IPS-18a (cell line): ENCODE data around the gene HEXD.

Experiments
- H3K27ac ChIP-seq: one replicate; pipeline ENCODE4 v1.5.1; 2013; ENCODE audit warnings: low read length
- H3K27me3 ChIP-seq: one replicate; pipeline ENCODE4 v1.6.1; 2013; ENCODE audit warnings: mild to moderate bottlenecking, low read length; ENCODE audit not compliant: control insufficient read depth, insufficient read depth
- H3K36me3 ChIP-seq: one replicate; pipeline ENCODE4 v1.6.1; 2013; ENCODE audit warnings: low read depth, low read length; ENCODE audit not compliant: control insufficient read depth
- H3K4me1 ChIP-seq: one replicate; pipeline ENCODE4 v1.6.1; 2013; ENCODE audit warnings: low read depth, low read length; ENCODE audit not compliant: control insufficient read depth
- H3K4me3 ChIP-seq: one replicate; pipeline ENCODE4 v1.5.1; 2013; ENCODE audit warnings: low read length
- H3K9ac ChIP-seq: one replicate; pipeline ENCODE4 v1.6.1; 2013; ENCODE audit warnings: mild to moderate bottlenecking, low read length, moderate library complexity
- H3K9me3 ChIP-seq: one replicate; pipeline ENCODE4 v1.6.1; 2013; ENCODE audit warnings: low read depth, low read length; ENCODE audit not compliant: control insufficient read depth

Gene HEXD

DNA sequence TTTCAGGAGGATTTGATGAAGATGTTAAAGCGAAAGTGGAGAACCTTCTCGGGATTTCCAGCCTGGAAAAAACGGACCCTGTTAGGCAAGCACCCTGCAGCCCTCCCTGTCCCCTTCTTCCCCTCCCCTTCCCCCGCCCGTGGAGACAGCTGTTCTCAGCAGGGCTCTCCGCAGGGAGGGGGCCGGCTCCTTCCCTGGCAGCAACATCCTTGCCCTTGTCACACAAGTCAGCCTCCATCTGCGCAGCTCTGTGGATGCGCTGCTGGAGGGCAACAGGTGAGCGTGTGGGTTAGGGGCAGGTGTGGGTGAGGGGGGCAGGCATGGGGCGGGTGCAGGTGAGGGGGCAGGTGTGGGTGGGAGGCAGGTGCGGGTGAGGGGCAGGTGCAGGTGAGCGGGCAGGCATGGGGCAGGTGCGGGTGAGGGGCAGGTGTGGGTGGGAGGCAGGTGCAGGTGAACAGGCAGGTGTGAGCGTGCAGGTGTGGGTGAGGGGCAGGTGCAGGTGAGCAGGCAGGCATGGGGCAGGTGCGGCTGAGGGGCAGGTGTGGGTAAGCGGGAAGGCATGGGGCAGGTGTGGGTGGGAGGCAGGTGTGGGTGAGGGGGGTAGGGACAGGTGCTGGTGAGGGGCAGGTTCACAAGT is 23.0 kb downstream of the HEXD start:
- H3K27me3 ChIP-seq = no peaks in the 10 kb centered on the region
- H3K4me3 ChIP-seq = no peak overlapping the region
- H3K27ac ChIP-seq = no peak overlapping the region
- H3K9ac ChIP-seq = no peak overlapping the region
- no peaks in the 10 kb centered on the region for H3K4me1 ChIP-seq
- no peaks in the 10 kb centered on the region for H3K9me3 ChIP-seq
- peaks cover 9% of the 10 kb centered on the region for H3K36me3 ChIP-seq

DNA sequence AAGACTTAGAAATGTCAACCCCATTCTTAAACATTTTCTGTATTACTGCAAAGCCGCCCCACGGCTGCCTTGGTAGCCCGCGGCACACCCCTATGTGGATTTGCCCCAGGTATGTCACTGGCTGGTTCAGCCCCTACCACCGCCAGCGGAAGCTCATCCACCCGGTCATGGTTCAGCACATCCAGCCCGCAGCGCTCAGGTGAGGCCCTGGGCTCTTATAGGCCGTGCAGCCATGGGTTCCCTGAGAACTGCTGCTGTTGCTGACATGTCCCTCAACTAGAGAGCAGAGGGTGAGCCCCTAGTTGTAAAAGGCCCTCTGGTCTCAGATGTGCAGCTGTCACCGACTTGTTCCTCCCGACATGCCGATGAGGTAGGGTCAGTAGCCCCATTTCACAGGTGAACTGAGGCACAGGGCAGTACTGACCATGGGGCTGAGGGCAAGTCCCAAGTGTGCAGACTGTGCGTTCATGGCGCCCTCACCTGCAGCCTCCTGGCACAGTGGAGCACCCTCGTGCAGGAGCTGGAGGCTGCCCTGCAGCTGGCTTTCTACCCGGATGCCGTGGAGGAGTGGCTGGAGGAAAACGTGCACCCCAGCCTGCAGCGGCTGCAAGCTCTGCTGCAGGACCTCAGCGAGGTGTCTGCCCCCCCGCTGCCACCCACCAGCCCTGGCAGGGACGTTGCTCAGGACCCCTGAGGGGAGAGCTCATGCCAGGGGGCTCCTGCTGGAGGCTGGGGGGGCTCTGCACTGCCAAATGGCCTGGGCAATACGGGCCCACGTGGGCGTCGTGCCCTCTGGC is 23.7 kb downstream of the HEXD start:
- H3K4me3 ChIP-seq = no peak overlapping the region
- no peak overlapping the region for H3K9ac ChIP-seq
- H3K9me3 ChIP-seq = no peaks in the 10 kb centered on the region
- H3K4me1 ChIP-seq = no peaks in the 10 kb centered on the region
- no peak overlapping the region for H3K27ac ChIP-seq
- H3K36me3 ChIP-seq = peaks cover 4% of the 10 kb centered on the region
- no peaks in the 10 kb centered on the region for H3K27me3 ChIP-seq

DNA sequence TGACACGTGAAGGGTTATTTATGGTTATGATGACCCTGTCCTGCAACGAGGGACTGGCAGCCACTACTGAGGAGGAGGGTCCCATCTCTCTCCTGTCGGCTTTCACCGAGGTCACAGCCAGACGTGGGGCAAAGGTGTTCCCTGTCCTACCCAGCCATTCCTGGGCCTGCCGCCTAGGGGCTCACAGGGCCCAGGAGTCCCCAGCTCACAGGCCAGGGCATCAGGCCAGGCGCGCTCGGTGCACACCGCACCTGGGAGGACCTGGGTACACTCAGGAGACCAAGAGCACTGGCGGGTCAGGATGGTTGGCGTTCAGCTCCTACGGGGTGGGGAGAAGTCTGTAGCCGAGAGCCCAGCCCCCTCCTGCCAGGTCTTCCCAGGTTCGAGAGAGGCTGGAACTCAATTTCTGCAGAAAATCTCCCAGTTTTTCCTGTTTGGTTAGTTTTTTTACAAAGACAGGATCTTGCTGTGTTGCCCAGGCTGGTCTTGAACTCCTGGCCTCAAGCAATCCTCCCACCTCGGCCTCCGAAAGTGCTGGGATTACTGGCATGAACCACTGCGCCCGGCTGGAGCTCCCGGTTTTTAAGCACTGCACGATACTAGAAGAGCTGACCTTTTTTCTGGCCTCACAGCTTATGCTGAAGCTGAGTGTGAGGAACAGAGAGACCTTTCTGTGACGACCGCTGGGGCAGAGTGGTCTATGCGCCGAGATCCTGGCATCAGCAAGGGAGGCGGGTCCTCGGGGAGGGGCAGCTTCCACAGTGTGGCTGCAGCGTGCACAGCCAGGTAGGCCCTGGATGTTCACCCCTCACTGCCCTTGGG is 24.7 kb downstream of the HEXD start:
- H3K4me3 ChIP-seq = no peak overlapping the region

DNA sequence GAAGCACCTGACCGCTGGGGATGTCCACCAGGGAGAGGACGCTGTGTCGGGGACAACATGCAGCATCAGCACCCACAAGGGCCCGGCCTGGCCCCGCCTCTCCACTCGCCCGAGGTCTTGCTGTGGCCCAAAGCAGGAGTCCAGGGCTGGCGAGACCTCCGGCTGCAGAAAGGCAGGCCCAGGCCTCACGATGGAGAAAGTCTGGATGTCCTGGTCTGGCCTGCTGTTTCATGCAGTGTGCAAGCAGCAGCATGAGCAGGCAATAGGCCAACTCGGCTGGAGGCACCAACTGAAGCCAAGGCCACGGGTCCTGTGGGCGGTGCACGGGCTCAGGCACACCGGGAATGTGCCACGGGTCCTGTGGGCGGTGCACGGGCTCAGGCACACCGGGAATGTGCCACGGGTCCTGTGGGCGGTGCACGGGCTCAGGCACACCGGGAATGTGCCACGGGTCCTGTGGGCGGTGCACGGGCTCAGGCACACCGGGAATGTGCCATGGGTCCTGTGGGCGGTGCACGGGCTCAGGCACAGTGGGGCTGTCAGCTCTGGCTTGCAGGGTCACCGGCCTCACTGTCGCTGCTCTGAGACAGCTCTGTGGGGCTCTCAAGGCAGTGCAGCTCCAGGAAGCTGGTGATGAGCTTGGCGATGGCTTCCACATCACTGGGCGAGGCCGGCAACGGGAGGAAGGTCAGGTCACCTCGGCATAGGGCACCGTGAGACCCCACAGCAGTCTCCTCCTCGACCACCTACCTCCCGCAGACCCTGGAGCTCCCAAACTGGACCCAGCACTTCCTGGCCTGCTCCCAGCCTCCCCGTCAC is 25.5 kb downstream of the HEXD start:
- no peak overlapping the region for H3K9ac ChIP-seq
- no peak overlapping the region for H3K27ac ChIP-seq
- peaks cover 4% of the 10 kb centered on the region for H3K36me3 ChIP-seq
- H3K9me3 ChIP-seq = no peaks in the 10 kb centered on the region
- no peak overlapping the region for H3K4me3 ChIP-seq
- no peaks in the 10 kb centered on the region for H3K4me1 ChIP-seq
- H3K27me3 ChIP-seq = no peaks in the 10 kb centered on the region

More for the DNA sequence above, 24.7 kb downstream of the HEXD start:
- Histone ChIP-seq H3K9me3 (no peaks in the 10 kb centered on the region), H3K27ac (no peak overlapping the region), H3K4me1 (no peaks in the 10 kb centered on the region), H3K36me3 (peaks cover 4% of the 10 kb centered on the region), H3K27me3 (no peaks in the 10 kb centered on the region), H3K9ac (no peak overlapping the region)

GRCh38 chr17:82444284-82444893 is 26.2 kb downstream of the HEXD start:
- H3K36me3 ChIP-seq = peaks cover 4% of the 10 kb centered on the region
- H3K27me3 ChIP-seq = no peaks in the 10 kb centered on the region
- H3K9me3 ChIP-seq = no peaks in the 10 kb centered on the region
- H3K4me1 ChIP-seq = no peaks in the 10 kb centered on the region
- no peak overlapping the region for H3K9ac ChIP-seq
- no peak overlapping the region for H3K4me3 ChIP-seq
- no peak overlapping the region for H3K27ac ChIP-seq

DNA sequence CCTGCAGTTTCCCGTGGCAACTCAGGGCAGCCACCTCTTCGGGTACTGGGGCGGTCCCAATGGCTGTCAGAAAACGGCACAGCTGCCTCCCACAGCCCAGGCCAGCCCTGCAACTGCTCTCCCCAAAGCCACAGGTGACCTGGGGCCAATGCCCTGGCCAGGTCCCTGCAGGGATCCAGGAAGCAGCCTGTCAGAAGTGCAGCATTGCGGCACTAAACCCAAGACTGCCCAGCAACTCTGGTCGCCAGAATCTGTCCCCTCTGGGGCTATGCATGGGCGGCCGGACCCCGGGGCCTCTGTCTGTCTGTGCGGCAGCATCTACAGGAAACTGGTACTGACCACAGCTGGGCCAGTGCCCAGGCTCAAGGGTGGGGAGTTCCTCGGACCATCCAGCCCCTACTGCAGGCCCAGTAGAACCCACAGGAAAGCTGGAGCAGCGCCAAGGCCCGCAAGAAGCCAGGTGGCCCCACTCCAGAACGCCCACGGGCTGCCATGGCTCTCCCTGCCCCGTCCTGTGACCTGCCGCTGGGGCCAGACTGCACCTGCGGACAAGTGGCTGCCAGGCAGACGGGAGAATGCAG is 26.9 kb downstream of the HEXD start:
- H3K9me3 ChIP-seq = no peaks in the 10 kb centered on the region
- no peak overlapping the region for H3K27ac ChIP-seq
- H3K36me3 ChIP-seq = peaks cover 4% of the 10 kb centered on the region
- no peak overlapping the region for H3K4me3 ChIP-seq
- H3K27me3 ChIP-seq = no peaks in the 10 kb centered on the region
- no peak overlapping the region for H3K9ac ChIP-seq
- H3K4me1 ChIP-seq = no peaks in the 10 kb centered on the region

DNA sequence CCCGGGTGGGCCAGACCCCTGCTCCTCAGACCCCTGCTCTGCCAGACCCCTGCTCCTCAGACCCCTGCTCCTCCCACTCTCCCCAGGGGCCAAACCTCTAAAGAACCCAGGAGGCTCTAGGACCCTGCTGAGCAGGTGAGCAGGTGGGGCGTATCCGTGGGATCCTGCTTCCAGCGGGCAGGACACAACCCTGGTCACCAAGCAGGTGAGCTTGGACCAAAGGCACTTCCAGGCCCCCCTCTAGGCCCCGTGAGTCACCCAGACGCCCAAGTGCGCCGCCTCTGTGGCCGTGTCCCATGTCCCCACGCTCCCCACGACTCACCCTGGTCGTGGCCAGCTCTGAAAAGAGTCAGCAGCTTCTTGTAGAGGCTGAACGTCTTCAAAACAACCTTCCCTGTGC is 27.4 kb downstream of the HEXD start:
- no peak overlapping the region for H3K27ac ChIP-seq
- H3K9me3 ChIP-seq = no peaks in the 10 kb centered on the region
- H3K4me1 ChIP-seq = no peaks in the 10 kb centered on the region
- peaks cover 4% of the 10 kb centered on the region for H3K36me3 ChIP-seq
- no peak overlapping the region for H3K4me3 ChIP-seq
- no peak overlapping the region for H3K9ac ChIP-seq
- H3K27me3 ChIP-seq = no peaks in the 10 kb centered on the region

DNA sequence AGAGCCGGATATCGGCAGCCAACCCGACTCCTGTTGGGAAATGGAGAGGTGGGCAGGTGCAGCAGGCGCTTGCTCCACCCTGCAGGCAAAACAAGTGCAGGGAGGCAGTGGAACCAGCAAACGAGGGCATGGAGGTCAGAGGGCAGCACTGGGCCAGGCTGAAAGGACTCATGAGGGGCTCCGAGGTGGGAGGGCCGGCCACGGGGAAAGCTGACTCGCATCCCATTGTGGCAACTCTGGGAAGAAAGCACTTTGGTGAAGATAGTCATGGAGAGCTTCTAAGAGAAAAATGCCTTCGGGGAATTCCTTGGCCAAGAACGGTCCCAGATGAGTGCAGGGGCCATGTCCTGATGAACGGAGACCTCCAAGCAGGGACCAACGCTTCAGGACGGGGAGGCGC is 28.0 kb downstream of the HEXD start:
- Histone ChIP-seq H3K27ac (no peak overlapping the region), H3K9ac (no peak overlapping the region), H3K4me1 (no peaks in the 10 kb centered on the region)

GRCh38 chr17:82446649-82447048 is 28.5 kb downstream of the HEXD start:
- H3K4me1 ChIP-seq = no peaks in the 10 kb centered on the region

More for the DNA sequence above, 28.0 kb downstream of the HEXD start:
- Histone ChIP-seq H3K36me3 (peaks cover 4% of the 10 kb centered on the region), H3K9me3 (no peaks in the 10 kb centered on the region), H3K27me3 (no peaks in the 10 kb centered on the region), H3K4me3 (no peak overlapping the region)

GRCh38 chr17:82447876-82448275 is 29.7 kb downstream of the HEXD start:
- no peak overlapping the region for H3K27ac ChIP-seq
- no peak overlapping the region for H3K9ac ChIP-seq
- H3K4me1 ChIP-seq = no peaks in the 10 kb centered on the region
- no peaks in the 10 kb centered on the region for H3K9me3 ChIP-seq
- peaks cover 4% of the 10 kb centered on the region for H3K36me3 ChIP-seq
- no peaks in the 10 kb centered on the region for H3K27me3 ChIP-seq
- H3K4me3 ChIP-seq = no peak overlapping the region

More at GRCh38 chr17:82446649-82447048, 28.5 kb downstream of the HEXD start:
- Histone ChIP-seq H3K36me3 (peaks cover 4% of the 10 kb centered on the region), H3K4me3 (no peak overlapping the region), H3K9ac (no peak overlapping the region), H3K9me3 (no peaks in the 10 kb centered on the region), H3K27ac (no peak overlapping the region), H3K27me3 (no peaks in the 10 kb centered on the region)
